Measurements from ENCODE around the gene SAMD7. TPM values are rescaled to one million over a fixed set of nuclear protein-coding genes. Genes with fewer than 3 reads are reported as not detected.

Gene SAMD7
- total RNA-seq (2021; ENCODE audit: unreplicated experiment) (not detected), Bru-seq, nascent RNA (percentile 4 among the genes with signal in this experiment), BruChase-seq, experiment 1, labeled RNA remaining after a 2-hour chase (not detected), BruChase-seq, experiment 2, labeled RNA remaining after a 6-hour chase (percentile 7 among the genes with signal in this experiment)
- polyA plus RNA-seq (2012; ENCODE audit: insufficient read length): not detected
- long read RNA-seq: 0 reads

- Histone ChIP-seq H3K27ac (ENCODE audit: low read length) (no peak within 1 kb of the TSS), H3K27me3 (ENCODE audit: control insufficient read depth, insufficient read depth, low read length) (peaks cover 11% of the 10 kb centered on the region), H3K36me3 (ENCODE audit: control insufficient read depth, insufficient read depth, low read length) (no peaks in the 10 kb centered on the region), H3K4me3 (ENCODE audit: low read depth in 2 of 2, low read length in 2 of 2) (no peak within 1 kb of the TSS), H3K4me1 (ENCODE audit: control insufficient read depth, insufficient read depth, low read length) (no peaks in the 10 kb centered on the region), H3K9me3 (ENCODE audit: control insufficient read depth, insufficient read depth, low read depth, low read length) (no peaks in the 10 kb centered on the region)
- BruUV-seq (replicated peaks): no TSS peak
- in situ Hi-C loops (cut with HindIII; ENCODE audit: low pct_unique_long_range_greater_than_20kb, low sequenced_read_pairs) (no loop called here), intact Hi-C loops (cut with micrococcal nuclease; ENCODE audit: unreplicated experiment) (no loop called here)
- no peak for ATAC-seq
- DNase-seq (ENCODE audit: low read depth, low spot score): no peak
- CTCF ChIA-PET: no interaction called here
- TF ChIP-seq POLR2AphosphoS5 (IDR thresholded peaks at IDR 0.05; ENCODE audit: low read depth, low read length) (no peak), TCF7L2 (IDR thresholded peaks at IDR 0.05; ENCODE audit: low read depth, low read length) (no peak), CTCF (IDR thresholded peaks at IDR 0.05) (no peak), SIN3A (IDR thresholded peaks at IDR 0.05; ENCODE audit: borderline replicate concordance, insufficient read depth, low read depth, low read length) (no peak), REST (IDR thresholded peaks at IDR 0.05; ENCODE audit: insufficient read depth in 1 of 2, low read depth in 2 of 2, low read length in 1 of 2) (no peak)
- POLR2A ChIA-PET: no interaction called here
These were observed at the start of gene SAMD7 for GRCh38 chr3:169911272-169911671. SAMD7 (plus strand) TSS chr3:169911572; CDS start chr3:169919499, 7,927 bp downstream.

GRCh38 chr3:169861871-169862270 is 49.5 kb upstream of the SAMD7 start:
- no TSS peak for BruUV-seq (replicated peaks)
- Histone ChIP-seq H3K9me3 (ENCODE audit: control insufficient read depth, insufficient read depth, low read depth, low read length) (no peaks in the 10 kb centered on the region), H3K4me1 (ENCODE audit: control insufficient read depth, insufficient read depth, low read length) (no peaks in the 10 kb centered on the region), H3K27me3 (ENCODE audit: control insufficient read depth, insufficient read depth, low read length) (peaks cover 6% of the 10 kb centered on the region), H3K4me3 (ENCODE audit: low read depth in 2 of 2, low read length in 2 of 2) (no peak overlapping the region), H3K36me3 (ENCODE audit: control insufficient read depth, insufficient read depth, low read length) (no peaks in the 10 kb centered on the region), H3K27ac (ENCODE audit: low read length) (no peak overlapping the region)
- CTCF ChIA-PET: interaction anchor here (0.5 kb wide), 1 partner anchor 150 kb away, joined by 5 read pairs; no protein-coding TSS in a partner anchor
- intact Hi-C loops (cut with micrococcal nuclease; ENCODE audit: unreplicated experiment) (loop anchor here (2.0 to 5.0 kb wide), 2 partner anchors 105 to 175 kb away; partner anchors contain the start of genes GPR160 and SEC62), in situ Hi-C loops (cut with HindIII; ENCODE audit: low pct_unique_long_range_greater_than_20kb, low sequenced_read_pairs) (no loop called here)
- DNase-seq (ENCODE audit: low read depth, low spot score) (no peak), ATAC-seq (no peak)
- no peak for TF ChIP-seq REST (IDR thresholded peaks at IDR 0.05; ENCODE audit: insufficient read depth in 1 of 2, low read depth in 2 of 2, low read length in 1 of 2)
- TF ChIP-seq POLR2AphosphoS5 (IDR thresholded peaks at IDR 0.05; ENCODE audit: low read depth, low read length): no peak
- TF ChIP-seq TCF7L2 (IDR thresholded peaks at IDR 0.05; ENCODE audit: low read depth, low read length): no peak
- no peak for TF ChIP-seq CTCF (IDR thresholded peaks at IDR 0.05)
- no peak for TF ChIP-seq SIN3A (IDR thresholded peaks at IDR 0.05; ENCODE audit: borderline replicate concordance, insufficient read depth, low read depth, low read length)
- POLR2A ChIA-PET: no interaction called here
